Heart left ventricle (tissue), 16 donors: ENCODE results near the gene ST6GALNAC2. TPM values are rescaled to one million over a fixed set of nuclear protein-coding genes. Genes with fewer than 3 reads are reported as not detected.

ENCODE experiments used
- ATAC-seq, 4 donors: fragments of 200-7000 bp; cut with Tn5 transposase; one replicate each; pipeline ENCODE4 v1.9.1; 2020 to 2022; ENCODE audit warnings: moderate library complexity in 4 of 4, mild to moderate bottlenecking in 3 of 4, moderate number of reproducible peaks in 1 of 4
- DNase-seq, 5 donors: peaks; one replicate each; pipeline ENCODE4 v3.0.0-alpha.2; 2020
- H3K27ac ChIP-seq, 12 donors: fragments of 200-600 bp; sonication (generic) in 4 of 12; one replicate each; pipeline versions ENCODE4 v1.5.0 to v1.8.0; 2016 to 2022; ENCODE audit warnings: mild to moderate bottlenecking in 2 of 12
- H3K27me3 ChIP-seq, 9 donors: fragments of 200-600 bp; sonication (generic) in 2 of 9; one replicate each; pipeline versions ENCODE4 v1.5.1 to v1.8.0; 2016 to 2022; ENCODE audit warnings: mild to moderate bottlenecking in 3 of 9
- H3K36me3 ChIP-seq, 9 donors: fragments of 200-600 bp; sonication (generic) in 2 of 9; one replicate each; pipeline versions ENCODE4 v1.5.0 to v1.8.0; 2018 to 2022; ENCODE audit warnings: mild to moderate bottlenecking in 2 of 9
- H3K4me1 ChIP-seq, 12 donors: fragments of 200-600 bp; sonication (generic) in 4 of 12; one replicate each; pipeline versions ENCODE4 v1.5.0 to v1.8.0; 2016 to 2022; ENCODE audit warnings: mild to moderate bottlenecking in 3 of 12
- H3K4me3 ChIP-seq, 12 donors: fragments of 200-600 bp; sonication (generic) in 4 of 12; one replicate each; pipeline versions ENCODE4 v1.5.0 to v1.8.0; 2017 to 2022; ENCODE audit warnings: mild to moderate bottlenecking in 9 of 12, moderate library complexity in 4 of 12
- H3K9me3 ChIP-seq, 12 donors: fragments of 200-600 bp; sonication (generic) in 4 of 12; one replicate each; pipeline versions ENCODE4 v1.5.0 to v1.8.0; 2016 to 2022; ENCODE audit warnings: mild to moderate bottlenecking in 1 of 12
- POLR2A ChIP-seq, 2 donors: fragments of 450-650 bp; IDR thresholded peaks; one replicate each; pipeline ENCODE4 v1.6.1; 2017; ENCODE audit warnings: antibody characterized with exemption in 2 of 2, mild to moderate bottlenecking in 2 of 2, moderate library complexity in 2 of 2
- WGBS, 4 donors: extraction: QIAGEN DNeasy Blood & Tissue Kit in 2 of 4; methylation state at CpG; one replicate each; pipeline versions ENCODE4 v1.1.5 to v1.1.7; 2013 to 2018; 5-methylcytosine and 5-hydroxymethylcytosine counted together
- intact Hi-C, 10 donors: fragments of 100-400 bp; cut with DNase I; formaldehyde crosslinking; loops; one replicate each; pipeline versions ENCODE4 v1.11.1 to v1.14.2; 2022
- polyA plus RNA-seq, 2 donors: library from polyadenylated mRNA; stranded (reverse); fragments of 200-250 nt; gene quantifications; one replicate each; pipeline ENCODE4 v1.2.3, GENCODE V29; 2013
- total RNA-seq, 9 donors: library from RNA; depleted of rRNA in 2 of 9; stranded (reverse); fragments of >200 nt in 2 of 9; fragmentation: NEBNext Ultra II Directional in 3 of 9; extraction: Animal tissue kit (Norgen Biotek cat#: 25700) in 3 of 9; gene quantifications; one replicate each; pipeline versions ENCODE4 v1.1.0 to v1.2.4, GENCODE V29; 2016 to 2023
- TF ChIP-seq, protein P1 (sequence below), 12 donors: fragments of 200-600 bp; sonication (generic) in 4 of 12; IDR thresholded peaks; one replicate each; pipeline versions ENCODE4 v1.5.0 to v1.8.0; 2018 to 2022; ENCODE audit warnings: antibody characterized with exemption in 12 of 12, mild to moderate bottlenecking in 5 of 12
- donor health status: ischemic (EF 13 %, LVEDD 7.1; RV severe dilation, severe dysfunction).
- donor health status: healthy with polysubstance abuse.
- donor health status: DM: no; HTN: yes; CAD: no.
- donor health status: DM: no; HTN: no; CAD: no.
- donor health status: ischemic (EF 25% LVEDD 6.9; RV normal size, moderate dysfunction).
- donor health status: ischemic (EF 25% LVEDD 5.7; RV mildly dilated, moderate dysfunction).
- donor health status: healthy.
- donor health status: DM: yes; HTN: yes; CAD: no.
- donor health status: ischemic (EF 35%, LVEDD 5.7; RV mildly dilated, moderate dysfunction).
- donor health status: nonischemic (EF 11% LVEDD 7.7; RV severe dilation, severe dysfunction).
- donor health status: DM: yes; HTN: yes; CAD: no.
- donor health status: PGD.
- donor health status: ischemic (EF 29% LVEDD 5.4; RV normal size, mild dysfunction).
- donor health status: nonischemic (EF 23%, LVEDD 6.1; RV moderate dilation, normal function).

The ST6GALNAC2 gene
- total and polyA plus RNA-seq, 11 donors, result 2.1 to 7.8 (median 4.9) TPM

DNA sequence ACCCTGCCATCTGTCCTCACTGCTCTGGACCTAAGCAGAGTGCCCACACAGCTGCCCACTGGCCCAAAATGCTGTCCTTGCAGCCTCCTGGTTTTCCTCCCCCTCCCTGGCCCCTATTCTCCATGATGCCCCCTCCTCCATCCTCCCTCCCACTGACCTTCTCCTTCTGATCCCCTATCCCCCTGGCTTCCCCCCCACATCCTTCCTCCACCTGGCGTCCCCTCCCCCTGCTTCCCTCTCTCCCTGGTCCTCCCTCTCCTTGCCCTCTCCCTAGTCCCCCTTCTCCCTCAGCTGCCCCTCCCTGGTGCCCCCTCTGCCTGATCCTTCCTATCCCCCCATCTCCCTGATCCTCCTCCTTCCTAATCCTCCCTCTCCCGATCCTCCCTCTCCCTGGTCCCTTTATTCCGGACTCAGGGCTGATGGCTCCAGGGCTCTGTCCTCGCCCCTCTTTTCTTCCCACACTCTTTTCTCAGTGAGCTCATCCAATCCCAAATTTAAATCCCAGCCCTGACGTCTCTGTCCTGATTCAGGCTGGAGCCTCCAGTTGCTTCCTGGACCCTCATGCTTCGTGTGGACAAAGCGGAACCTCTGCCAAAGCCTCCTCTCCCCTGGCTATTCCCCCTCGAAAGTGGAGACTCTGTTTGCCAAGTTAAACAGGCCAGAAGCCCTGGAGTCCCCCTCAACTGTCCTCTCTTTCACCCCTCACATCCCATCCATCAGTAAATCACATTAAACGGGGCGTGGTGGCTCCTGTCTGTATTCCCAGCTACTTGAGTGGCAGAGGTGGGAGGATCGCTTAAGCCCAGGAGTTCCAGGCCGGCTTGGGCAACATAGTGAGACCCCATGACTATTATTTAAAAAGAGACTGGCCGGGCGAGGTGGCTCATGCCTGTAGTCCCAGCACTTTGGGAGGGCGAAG is 66.4 kb downstream of the ST6GALNAC2 start:
- 51 to 65% (median 64%) methylated on average over 13 to 15 of the region's 15 CpGs for WGBS, 4 donors
- H3K36me3 ChIP-seq, result no peaks in the 10 kb centered on the region

GRCh38 chr17:76517638-76518038 is 68.0 kb downstream of the ST6GALNAC2 start:
- WGBS, 4 donors, result 84 to 91% (median 88%) methylated on average over 11 of the region's 11 CpGs
- DNase-seq (no peak), ATAC-seq (no peak)
- Histone ChIP-seq H3K27ac (no peak overlapping the region), H3K4me3 (no peak overlapping the region), H3K9me3 (no peaks in the 10 kb centered on the region), H3K27me3 (no peaks in the 10 kb centered on the region), H3K36me3 (no peaks in the 10 kb centered on the region), H3K4me1 (peaks cover 0 to 34% (median 9%) of the 10 kb centered on the region in 12 donors)
- intact Hi-C loops, result no loop called here
- TF ChIP-seq, protein P1, sequence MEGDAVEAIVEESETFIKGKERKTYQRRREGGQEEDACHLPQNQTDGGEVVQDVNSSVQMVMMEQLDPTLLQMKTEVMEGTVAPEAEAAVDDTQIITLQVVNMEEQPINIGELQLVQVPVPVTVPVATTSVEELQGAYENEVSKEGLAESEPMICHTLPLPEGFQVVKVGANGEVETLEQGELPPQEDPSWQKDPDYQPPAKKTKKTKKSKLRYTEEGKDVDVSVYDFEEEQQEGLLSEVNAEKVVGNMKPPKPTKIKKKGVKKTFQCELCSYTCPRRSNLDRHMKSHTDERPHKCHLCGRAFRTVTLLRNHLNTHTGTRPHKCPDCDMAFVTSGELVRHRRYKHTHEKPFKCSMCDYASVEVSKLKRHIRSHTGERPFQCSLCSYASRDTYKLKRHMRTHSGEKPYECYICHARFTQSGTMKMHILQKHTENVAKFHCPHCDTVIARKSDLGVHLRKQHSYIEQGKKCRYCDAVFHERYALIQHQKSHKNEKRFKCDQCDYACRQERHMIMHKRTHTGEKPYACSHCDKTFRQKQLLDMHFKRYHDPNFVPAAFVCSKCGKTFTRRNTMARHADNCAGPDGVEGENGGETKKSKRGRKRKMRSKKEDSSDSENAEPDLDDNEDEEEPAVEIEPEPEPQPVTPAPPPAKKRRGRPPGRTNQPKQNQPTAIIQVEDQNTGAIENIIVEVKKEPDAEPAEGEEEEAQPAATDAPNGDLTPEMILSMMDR (IDR thresholded peaks at IDR 0.05), result no peak
- no peak for TF ChIP-seq POLR2A (IDR thresholded peaks at IDR 0.05)

More for the DNA sequence above, 66.4 kb downstream of the ST6GALNAC2 start:
- Histone ChIP-seq H3K9me3 (no peaks in the 10 kb centered on the region), H3K4me3 (no peak overlapping the region), H3K27me3 (no peaks in the 10 kb centered on the region), H3K27ac (peak overlapping the region in 3 of 12 donors; percentile 2 to 54 (median 27)), H3K4me1 (peaks cover 0 to 35% (median 16%) of the 10 kb centered on the region in 12 donors)
- ATAC-seq, result peak in 1 of 4 donors; percentile 3
- TF ChIP-seq POLR2A (IDR thresholded peaks at IDR 0.05), result no peak
- TF ChIP-seq, protein P1 (IDR thresholded peaks at IDR 0.05), result no peak
- DNase-seq, result peak in 1 of 5 donors; percentile 35
- intact Hi-C loops, result no loop called here

Other genes starting within 250 kb of the ST6GALNAC2 start
- 10 to 100 TPM; 28.2 to 39.7 (median 30.9) TPM for gene PRPSAP1, start 231.9 kb downstream of the ST6GALNAC2 start, total RNA-seq
- gene PRPSAP1, start 231.9 kb downstream of the ST6GALNAC2 start, polyA plus RNA-seq, result 10 to 100 TPM; 22.7 to 36.1 TPM
- 10 to 100 TPM in 3 of 9 donors, 1 to 10 TPM in 6; 2.6 to 13.8 (median 4.6) TPM for gene SPHK1, start 201.3 kb downstream of the ST6GALNAC2 start, total RNA-seq
- 10 to 100 TPM in 1 of 2 donors, 1 to 10 TPM in 1; 2.6 to 20.5 TPM for gene SPHK1, start 201.3 kb downstream of the ST6GALNAC2 start, polyA plus RNA-seq
- 10 to 100 TPM; 23.0 to 36.1 (median 31.8) TPM for gene UBE2O, start 132.7 kb downstream of the ST6GALNAC2 start, total RNA-seq
- 10 to 100 TPM; 16.0 to 19.3 TPM for gene UBE2O, start 132.7 kb downstream of the ST6GALNAC2 start, polyA plus RNA-seq
- not detected for gene AANAT, start 118.3 kb downstream of the ST6GALNAC2 start, total RNA-seq
- under 1 TPM in 1 of 2 donors, not detected in 1; 0.19 TPM for gene AANAT, start 118.3 kb downstream of the ST6GALNAC2 start, polyA plus RNA-seq
- gene RHBDF2, start 84.4 kb downstream of the ST6GALNAC2 start, total RNA-seq, result 10 to 100 TPM in 7 of 9 donors, 1 to 10 TPM in 2; 6.3 to 49.4 (median 14.1) TPM
- gene RHBDF2, start 84.4 kb downstream of the ST6GALNAC2 start, polyA plus RNA-seq, result 10 to 100 TPM; 11.7 to 18.3 TPM
- 10 to 100 TPM; 11.8 to 37.9 (median 21.9) TPM for gene CYGB, start 48.2 kb downstream of the ST6GALNAC2 start, total RNA-seq
- gene CYGB, start 48.2 kb downstream of the ST6GALNAC2 start, polyA plus RNA-seq, result 10 to 100 TPM; 16.7 to 25.9 TPM
- 1 to 10 TPM; 1.1 to 4.9 (median 2.7) TPM for gene PRCD, start 45.8 kb downstream of the ST6GALNAC2 start, total RNA-seq
- 1 to 10 TPM; 1.2 to 7.6 TPM for gene PRCD, start 45.8 kb downstream of the ST6GALNAC2 start, polyA plus RNA-seq
- gene ST6GALNAC1, start 57.9 kb upstream of the ST6GALNAC2 start, total RNA-seq, result 10 to 100 TPM in 1 of 9 donors, 1 to 10 TPM in 8; 1.7 to 10.3 (median 3.5) TPM
- 1 to 10 TPM; 3.1 to 4.2 TPM for gene ST6GALNAC1, start 57.9 kb upstream of the ST6GALNAC2 start, polyA plus RNA-seq
- 100 to 1,000 TPM; 270 to 539 (median 466) TPM for gene MXRA7, start 125.1 kb upstream of the ST6GALNAC2 start, total RNA-seq
- 100 to 1,000 TPM; 240 to 245 TPM for gene MXRA7, start 125.1 kb upstream of the ST6GALNAC2 start, polyA plus RNA-seq
- 10 to 100 TPM; 32.4 to 67.0 (median 39.1) TPM for gene JMJD6, start 140.7 kb upstream of the ST6GALNAC2 start, total RNA-seq
- gene JMJD6, start 140.7 kb upstream of the ST6GALNAC2 start, polyA plus RNA-seq, result 10 to 100 TPM; 30.1 to 75.6 TPM
- gene METTL23, start 141.0 kb upstream of the ST6GALNAC2 start, total RNA-seq, result 10 to 100 TPM; 22.1 to 33.7 (median 24.0) TPM
- gene METTL23, start 141.0 kb upstream of the ST6GALNAC2 start, polyA plus RNA-seq, result 10 to 100 TPM; 23.8 to 26.4 TPM
- gene SRSF2, start 151.5 kb upstream of the ST6GALNAC2 start, total RNA-seq, result 100 to 1,000 TPM in 3 of 9 donors, 10 to 100 TPM in 6; 67.0 to 155 (median 79.5) TPM
- gene SRSF2, start 151.5 kb upstream of the ST6GALNAC2 start, polyA plus RNA-seq, result 10 to 100 TPM; 69.1 to 88.6 TPM
- gene MFSD11, start 152.3 kb upstream of the ST6GALNAC2 start, total RNA-seq, result 10 to 100 TPM; 20.6 to 36.5 (median 27.9) TPM
- 10 to 100 TPM; 14.3 to 14.7 TPM for gene MFSD11, start 152.3 kb upstream of the ST6GALNAC2 start, polyA plus RNA-seq